ENCODE results near the gene SPATA9. TPM values are rescaled to one million over a fixed set of nuclear protein-coding genes. Genes with fewer than 3 reads are reported as not detected.

The SPATA9 gene
- total and polyA plus RNA-seq, 2 of the 8 experiments (the other 6 are each of a cell fraction or from before 2014, with no cell fraction given) = not detected

DNA sequence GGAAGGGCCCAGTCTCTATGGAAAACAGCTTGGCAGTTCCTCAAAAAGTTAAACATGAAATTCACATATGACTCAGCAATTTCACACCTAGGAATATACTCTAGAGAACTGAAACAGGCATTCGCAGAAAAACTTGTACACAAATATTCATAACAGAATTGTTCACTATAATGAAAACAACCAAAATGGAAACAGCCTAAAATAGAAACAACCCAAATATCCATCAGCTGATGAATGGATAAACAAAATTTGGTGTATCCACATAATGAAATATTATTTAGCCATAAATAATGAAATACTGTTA, 67.7 kb downstream of the SPATA9 start:
- WGBS, 2 experiments (ENCODE audit: extremely low coverage in 1 of 2, insufficient coverage in 1 of 2, insufficient read length in 1 of 2, insufficient replicate concordance in 2 of 2, low coverage in 1 of 2, low lambda C conversion rate in 2 of 2, missing lambda C conversion rate in 1 of 2) = 96% methylated on average over 1 of the region's 1 CpG; no CpG with 5 or more reads in 1 of the 2 experiments
- TF ChIP-seq, protein P1, sequence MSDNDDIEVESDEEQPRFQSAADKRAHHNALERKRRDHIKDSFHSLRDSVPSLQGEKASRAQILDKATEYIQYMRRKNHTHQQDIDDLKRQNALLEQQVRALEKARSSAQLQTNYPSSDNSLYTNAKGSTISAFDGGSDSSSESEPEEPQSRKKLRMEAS (IDR thresholded peaks at IDR 0.05) = no peak
- TF ChIP-seq SP2 (IDR thresholded peaks at IDR 0.05; ENCODE audit: low read length) (no peak), CTBP2 (IDR thresholded peaks at IDR 0.05; ENCODE audit: borderline replicate concordance, insufficient read depth, insufficient read length, low read length) (no peak), GTF2F1 (IDR thresholded peaks at IDR 0.05; ENCODE audit: borderline replicate concordance, low read depth, low read length) (no peak), EGR1 (IDR thresholded peaks at IDR 0.05; ENCODE audit: borderline replicate concordance, low read depth, low read length) (no peak), POU5F1 (IDR thresholded peaks at IDR 0.05; ENCODE audit: low read depth, low read length) (no peak), RBBP5 (IDR thresholded peaks at IDR 0.05; ENCODE audit: borderline replicate concordance, low read depth, low read length) (no peak), RXRA (IDR thresholded peaks at IDR 0.05; ENCODE audit: insufficient read depth, low read depth, low read length) (no peak), MAFK (IDR thresholded peaks at IDR 0.05; ENCODE audit: low read depth, low read length) (peak; percentile 32; the same call in 1 of the 2 replicates)
- Histone ChIP-seq H3K4me1 (replicated peaks in 1 of 4; ENCODE audit: control insufficient read depth in 3 of 4, insufficient read depth in 4 of 4, low read length in 3 of 4) (peaks cover 1 to 8% (median 3%) of the 10 kb centered on the region in 4 experiments; a peak in 5 of 7 replicates), H3K9ac (replicated peaks in 1 of 4; ENCODE audit: extremely low read depth in 1 of 4, low read depth in 3 of 4, low read length in 3 of 4) (no peak overlapping the region), H3K9me3 (ENCODE audit: insufficient read depth in 2 of 2, low read depth in 1 of 2, low read length in 1 of 2) (peaks cover 0 to 6% of the 10 kb centered on the region in 2 experiments; a peak in 2 of 4 replicates), H2BK12ac (ENCODE audit: low read depth, low read length) (no peak overlapping the region), H2BK15ac (ENCODE audit: low read length) (no peak overlapping the region), H3K23ac (ENCODE audit: insufficient read length) (no peak overlapping the region), H2AK5ac (ENCODE audit: low read depth, low read length) (no peak overlapping the region), H3K23me2 (ENCODE audit: low read depth, low read length) (peaks cover 6% of the 10 kb centered on the region), H4K5ac (ENCODE audit: insufficient read length, low read depth, low read length) (no peak overlapping the region), H3K27me3 (replicated peaks in 1 of 4; ENCODE audit: control insufficient read depth in 3 of 4, extremely low read depth in 1 of 4, insufficient read depth in 3 of 4, low read length in 3 of 4) (peaks cover 0 to 20% (median 19%) of the 10 kb centered on the region in 4 experiments; a peak in 6 of 7 replicates), H3K27ac (ENCODE audit: low read depth, low read length) (no peak overlapping the region), H3K14ac (ENCODE audit: insufficient read length) (no peak overlapping the region), H3K79me2 (ENCODE audit: control insufficient read depth in 1 of 2, insufficient read depth in 2 of 2, low read length in 2 of 2) (no peaks in the 10 kb centered on the region), H4K8ac (ENCODE audit: extremely low read depth, insufficient read depth, low read length) (no peak overlapping the region), H3K4me2 (ENCODE audit: insufficient read depth in 1 of 2, low read depth in 2 of 2, low read length in 2 of 2) (no peak overlapping the region), H3K4me3 (ENCODE audit: extremely low read depth in 1 of 4, insufficient read depth in 2 of 4, low read depth in 3 of 4, low read length in 4 of 4) (no peak overlapping the region), H2AFZ (ENCODE audit: low read length) (no peak overlapping the region), H4K91ac (replicated peaks; ENCODE audit: insufficient read length, low read length) (no peak overlapping the region), H3K56ac (replicated peaks; ENCODE audit: insufficient read length, low read depth, low read length) (no peak overlapping the region), H3K36me3 (ENCODE audit: control insufficient read depth in 2 of 4, insufficient read depth in 4 of 4, low read length in 3 of 4) (no peaks in the 10 kb centered on the region), H2BK20ac (ENCODE audit: low read length) (no peak overlapping the region), H2BK120ac (replicated peaks; ENCODE audit: low read depth, low read length) (no peak overlapping the region), H4K20me1 (replicated peaks in 1 of 2; ENCODE audit: control insufficient read depth in 1 of 2, insufficient read depth in 2 of 2, low read length in 2 of 2) (no peaks in the 10 kb centered on the region), H3K18ac (ENCODE audit: extremely low read depth, low read length) (no peak overlapping the region), H3K4ac (replicated peaks; ENCODE audit: insufficient read length, low read depth, low read length) (no peak overlapping the region), H2BK5ac (ENCODE audit: low read depth, low read length) (no peak overlapping the region), H3K79me1 (ENCODE audit: low read depth, low read length) (no peaks in the 10 kb centered on the region)
- DNase-seq (ENCODE audit: low read depth in 1 of 2, low spot score in 2 of 2) (no peak), FAIRE-seq (no peak)
- ChIA-PET CTCF (ENCODE audit: partially characterized antibody) (no interaction called here), POLR2A (ENCODE audit: partially characterized antibody) (no interaction called here)
